NT2/D1 (cell line): Measurements from ENCODE around the gene BRICD5.

Experiments used
- SUZ12 ChIP-seq: IDR thresholded peaks from 2 replicates; pipeline ENCODE4 v1.6.1; 2011; ENCODE audit not compliant: insufficient read length, insufficient read depth; ENCODE audit errors: extremely low read depth
- YY1 ChIP-seq: IDR thresholded peaks from 2 replicates; pipeline ENCODE4 v1.6.1; 2011; ENCODE audit not compliant: insufficient read length, insufficient read depth
- ZNF274 ChIP-seq: IDR thresholded peaks from 2 replicates; pipeline ENCODE4 v1.6.1; 2011; ENCODE audit warnings: mild to moderate bottlenecking, low read depth, low read length

DNA sequence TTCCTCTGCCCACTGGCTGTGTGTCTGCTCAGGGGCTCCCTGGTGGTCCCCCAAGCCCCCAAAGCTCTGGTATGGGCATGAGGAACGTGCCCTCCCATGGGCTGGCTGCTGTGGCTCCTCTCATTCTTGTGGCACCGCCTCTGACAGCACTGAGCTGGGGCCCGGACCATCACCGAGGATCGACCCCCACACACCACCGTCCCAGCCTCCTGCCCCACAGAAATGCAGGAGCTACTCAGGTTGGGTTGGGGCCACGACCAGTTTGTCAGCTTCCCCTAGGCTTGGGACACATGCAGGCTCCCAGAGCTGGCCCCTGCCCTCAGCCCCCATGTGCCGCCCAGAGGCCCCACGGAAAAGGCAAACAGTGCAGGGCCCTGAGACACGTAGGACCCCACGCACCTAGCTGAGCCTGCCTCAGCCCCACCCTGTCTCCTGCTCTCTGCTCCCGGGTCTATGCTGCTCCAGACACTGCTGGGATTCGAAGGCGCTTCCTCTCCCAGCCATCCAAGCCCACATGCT is 11.0 kb downstream of the BRICD5 start:
- no peak for TF ChIP-seq SUZ12
- TF ChIP-seq ZNF274: no peak
- no peak for TF ChIP-seq YY1
